ENCODE measurements around the gene SRMS.

GRCh38 chr20:63544241-63544957, 3.1 kb downstream of the SRMS start:
- TF ChIP-seq CTCF (conservative IDR thresholded peaks at IDR 0.05 in 1 of 2, IDR thresholded peaks at IDR 0.05 in 1 of 2; ENCODE audit: low read depth in 1 of 2, low read length in 2 of 2) (no peak), EZH2 (IDR thresholded peaks at IDR 0.05; ENCODE audit: low read length, missing control alignments) (no peak)
